Natural killer cell treated with Interleukin-12 subunit alpha and Interleukin-12 subunit beta and Interleukin-15 and Interleukin-18, amount 100 ng/mL, for 72 hours (primary cell): ENCODE measurements around the gene SPDL1. TPM values are rescaled to one million over a fixed set of nuclear protein-coding genes. Genes with fewer than 3 reads are reported as not detected.
"Not testable (repeated sequence)": the region's sequence is repeated elsewhere in the genome, so short reads cannot be mapped to it uniquely, and the experiment has no call there.

Source experiments
- ATAC-seq, 2 donors: fragments of 150-1000 bp; cut with Tn5 transposase in 1 of 2; sonication (Bioruptor Pico), chemical (Tn5 transposase) in 1 of 2; 2 replicates each; pipeline ENCODE4 v1.10.0; 2021
- DNase-seq: peaks from one replicate; pipeline ENCODE4 v3.0.0; 2022; ENCODE audit warnings: low spot score
- H3K27ac Mint-ChIP-seq, 2 donors: 1 replicate in 1 of 2; 2 replicates in 1 of 2; pipeline ENCODE4 v1.8.0; 2022; ENCODE audit warnings: mixed read lengths in 2 of 2, mild to moderate bottlenecking in 1 of 2, moderate library complexity in 1 of 2
- H3K27me3 Mint-ChIP-seq, 2 donors: 1 replicate in 1 of 2; 2 replicates in 1 of 2; pipeline ENCODE4 v1.8.0; 2022; ENCODE audit warnings: mixed read lengths in 2 of 2
- H3K36me3 Mint-ChIP-seq: one replicate; pipeline ENCODE4 v1.8.0; 2022; ENCODE audit warnings: mixed read lengths
- H3K4me1 Mint-ChIP-seq, 2 donors: 1 replicate in 1 of 2; 2 replicates in 1 of 2; pipeline ENCODE4 v1.8.0; 2022; ENCODE audit warnings: low read depth in 2 of 2, mixed read lengths in 2 of 2, mild to moderate bottlenecking in 1 of 2
- H3K4me3 Mint-ChIP-seq: one replicate; pipeline ENCODE4 v1.8.0; 2022; ENCODE audit warnings: mixed read lengths
- H3K9me3 Mint-ChIP-seq: 2 replicates; pipeline ENCODE4 v1.8.0; 2022; ENCODE audit warnings: mixed read lengths
- total RNA-seq, 2 donors: library from RNA; stranded (reverse); gene quantifications; one replicate each; pipeline ENCODE4 v1.2.3, GENCODE V29; 2022

Gene SPDL1
- total RNA-seq, 2 donors from 2014 or later: 32.8 to 70.8 TPM

GRCh38 chr5:169584998-169585451 is 1.5 kb downstream of the SPDL1 start:
- Mint-ChIP-seq H3K4me3 (peak overlapping the region; percentile 91), H3K4me1 (peaks cover 23 to 32% of the 10 kb centered on the region in 2 donors), H3K27me3 (peaks cover 3 to 7% of the 10 kb centered on the region in 2 donors), H3K36me3 (peaks cover 14% of the 10 kb centered on the region), H3K27ac (peak overlapping the region in 1 of 2 donors; percentile 94), H3K9me3 (no peaks in the 10 kb centered on the region)
- ATAC-seq: no peak
- DNase-seq: no peak

- Mint-ChIP-seq H3K9me3 (no peaks in the 10 kb centered on the region), H3K27ac (peak overlapping the region in 1 of 2 donors; percentile 26), H3K4me1 (peaks cover 11 to 12% of the 10 kb centered on the region in 2 donors)
Observed at GRCh38 chr5:169590602-169591001, 7.0 kb downstream of the SPDL1 start.

GRCh38 chr5:169591636-169592035 is 8.1 kb downstream of the SPDL1 start:
- Mint-ChIP-seq H3K36me3 (peaks cover 38% of the 10 kb centered on the region), H3K27me3 (no peaks in the 10 kb centered on the region), H3K9me3 (no peaks in the 10 kb centered on the region), H3K4me3 (no peak overlapping the region), H3K4me1 (peaks cover under 1 to 2% of the 10 kb centered on the region in 2 donors), H3K27ac (no peak overlapping the region)
- ATAC-seq (no peak), DNase-seq (no peak)

More at GRCh38 chr5:169590602-169591001, 7.0 kb downstream of the SPDL1 start:
- ATAC-seq (no peak), DNase-seq (no peak)
- Mint-ChIP-seq H3K4me3 (no peak overlapping the region), H3K36me3 (peaks cover 43% of the 10 kb centered on the region), H3K27me3 (no peaks in the 10 kb centered on the region)

- Mint-ChIP-seq H3K27ac (peak overlapping the region in 1 of 2 donors; percentile 67), H3K4me1 (no peaks in the 10 kb centered on the region), H3K9me3 (no peaks in the 10 kb centered on the region), H3K4me3 (no peak overlapping the region), H3K27me3 (no peaks in the 10 kb centered on the region), H3K36me3 (peaks cover 42% of the 10 kb centered on the region)
- no peak for DNase-seq
- no peak for ATAC-seq
Observed at GRCh38 chr5:169592937-169593650, 9.5 kb downstream of the SPDL1 start.

GRCh38 chr5:169595172-169595820 is 11.7 kb downstream of the SPDL1 start:
- no peak for DNase-seq
- no peaks in the 10 kb centered on the region for H3K27me3 Mint-ChIP-seq
- H3K9me3 Mint-ChIP-seq: no peaks in the 10 kb centered on the region
- H3K27ac Mint-ChIP-seq: no peak overlapping the region
- no peak overlapping the region for H3K4me3 Mint-ChIP-seq
- no peak for ATAC-seq
- H3K4me1 Mint-ChIP-seq: no peaks in the 10 kb centered on the region
- peaks cover 38% of the 10 kb centered on the region for H3K36me3 Mint-ChIP-seq

GRCh38 chr5:169599451-169599850 is 15.9 kb downstream of the SPDL1 start:
- Mint-ChIP-seq H3K27ac (peak overlapping the region in 1 of 2 donors; percentile 22), H3K4me1 (no peaks in the 10 kb centered on the region), H3K27me3 (no peaks in the 10 kb centered on the region), H3K4me3 (no peak overlapping the region), H3K9me3 (no peaks in the 10 kb centered on the region), H3K36me3 (peaks cover 27% of the 10 kb centered on the region)
- DNase-seq (no peak), ATAC-seq (no peak)

- H3K4me3 Mint-ChIP-seq: no peak overlapping the region
- DNase-seq (no peak), ATAC-seq (no peak)
- H3K4me1 Mint-ChIP-seq: peaks cover 0 to 4% of the 10 kb centered on the region in 2 donors
- H3K9me3 Mint-ChIP-seq: no peaks in the 10 kb centered on the region
- H3K27me3 Mint-ChIP-seq: no peaks in the 10 kb centered on the region
- peaks cover 30% of the 10 kb centered on the region for H3K36me3 Mint-ChIP-seq
- no peak overlapping the region for H3K27ac Mint-ChIP-seq
Observed at GRCh38 chr5:169602535-169602934, 19.0 kb downstream of the SPDL1 start.

GRCh38 chr5:169606279-169606678 is 22.7 kb downstream of the SPDL1 start:
- Mint-ChIP-seq H3K4me3 (no peak overlapping the region), H3K36me3 (peaks cover 21% of the 10 kb centered on the region), H3K9me3 (peaks cover 4% of the 10 kb centered on the region), H3K27me3 (peaks cover 8 to 17% of the 10 kb centered on the region in 2 donors), H3K27ac (peak overlapping the region in 1 of 2 donors; percentile 85), H3K4me1 (peaks cover 0 to 4% of the 10 kb centered on the region in 2 donors)
- ATAC-seq (no peak), DNase-seq (no peak)

GRCh38 chr5:169607882-169608281 is 24.3 kb downstream of the SPDL1 start:
- H3K4me3 Mint-ChIP-seq: no peak overlapping the region
- H3K27ac Mint-ChIP-seq: no peak overlapping the region
- ATAC-seq (no peak), DNase-seq (no peak)
- peaks cover 5% of the 10 kb centered on the region for H3K9me3 Mint-ChIP-seq
- H3K4me1 Mint-ChIP-seq: peaks cover 4 to 5% of the 10 kb centered on the region in 2 donors
- H3K27me3 Mint-ChIP-seq: peaks cover 16 to 28% of the 10 kb centered on the region in 2 donors
- H3K36me3 Mint-ChIP-seq: peaks cover 21% of the 10 kb centered on the region

GRCh38 chr5:169609716-169610115 is 26.1 kb downstream of the SPDL1 start:
- Mint-ChIP-seq H3K27ac (no peak overlapping the region), H3K4me1 (peaks cover 4 to 5% of the 10 kb centered on the region in 2 donors), H3K36me3 (peaks cover 24% of the 10 kb centered on the region), H3K27me3 (peaks cover 17 to 35% of the 10 kb centered on the region in 2 donors), H3K4me3 (no peak overlapping the region), H3K9me3 (peaks cover 7% of the 10 kb centered on the region)
- ATAC-seq (no peak), DNase-seq (no peak)

- peaks cover 0 to 5% of the 10 kb centered on the region in 2 donors for H3K4me1 Mint-ChIP-seq
- peaks cover 24% of the 10 kb centered on the region for H3K36me3 Mint-ChIP-seq
- DNase-seq (no peak), ATAC-seq (no peak)
- H3K27me3 Mint-ChIP-seq: peaks cover 20 to 36% of the 10 kb centered on the region in 2 donors
- H3K4me3 Mint-ChIP-seq: no peak overlapping the region
- H3K9me3 Mint-ChIP-seq: peaks cover 7% of the 10 kb centered on the region
- no peak overlapping the region for H3K27ac Mint-ChIP-seq
Observed at GRCh38 chr5:169610606-169611005, 27.0 kb downstream of the SPDL1 start.

GRCh38 chr5:169615561-169615960 is 32.0 kb downstream of the SPDL1 start:
- H3K27ac Mint-ChIP-seq: peak overlapping the region in 1 of 2 donors; percentile 40
- DNase-seq (no peak), ATAC-seq (no peak)
- H3K9me3 Mint-ChIP-seq: peaks cover 7% of the 10 kb centered on the region
- peaks cover 0 to 5% of the 10 kb centered on the region in 2 donors for H3K4me1 Mint-ChIP-seq
- no peak overlapping the region for H3K4me3 Mint-ChIP-seq
- peaks cover 19% of the 10 kb centered on the region for H3K36me3 Mint-ChIP-seq
- H3K27me3 Mint-ChIP-seq: peaks cover 22 to 29% of the 10 kb centered on the region in 2 donors

- not testable (repeated sequence) for H3K9me3 Mint-ChIP-seq, H3K36me3 Mint-ChIP-seq, H3K4me3 Mint-ChIP-seq, ATAC-seq, DNase-seq, H3K4me1 Mint-ChIP-seq, H3K27ac Mint-ChIP-seq
- peaks cover 7 to 11% of the 10 kb centered on the region in 2 donors for H3K27me3 Mint-ChIP-seq
Observed at GRCh38 chr5:169624307-169624706, 40.7 kb downstream of the SPDL1 start.

GRCh38 chr5:169626779-169627178 is 43.2 kb downstream of the SPDL1 start:
- peaks cover 6 to 14% of the 10 kb centered on the region in 2 donors for H3K4me1 Mint-ChIP-seq
- H3K27ac Mint-ChIP-seq: no peak overlapping the region
- H3K4me3 Mint-ChIP-seq: no peak overlapping the region
- H3K27me3 Mint-ChIP-seq: peaks cover 3 to 5% of the 10 kb centered on the region in 2 donors
- ATAC-seq (no peak), DNase-seq (no peak)
- no peaks in the 10 kb centered on the region for H3K9me3 Mint-ChIP-seq
- H3K36me3 Mint-ChIP-seq: no peaks in the 10 kb centered on the region
